Measurements from ENCODE around the gene RHOU. TPM values are rescaled to one million over a fixed set of nuclear protein-coding genes. Genes with fewer than 3 reads are reported as not detected.
"Not testable (repeated sequence)": the region's sequence is repeated elsewhere in the genome, so short reads cannot be mapped to it uniquely, and the experiment has no call there.

The RHOU gene
- total and polyA plus RNA-seq, 2 experiments from 2014 or later, result 0.95 to 4.4 TPM

DNA sequence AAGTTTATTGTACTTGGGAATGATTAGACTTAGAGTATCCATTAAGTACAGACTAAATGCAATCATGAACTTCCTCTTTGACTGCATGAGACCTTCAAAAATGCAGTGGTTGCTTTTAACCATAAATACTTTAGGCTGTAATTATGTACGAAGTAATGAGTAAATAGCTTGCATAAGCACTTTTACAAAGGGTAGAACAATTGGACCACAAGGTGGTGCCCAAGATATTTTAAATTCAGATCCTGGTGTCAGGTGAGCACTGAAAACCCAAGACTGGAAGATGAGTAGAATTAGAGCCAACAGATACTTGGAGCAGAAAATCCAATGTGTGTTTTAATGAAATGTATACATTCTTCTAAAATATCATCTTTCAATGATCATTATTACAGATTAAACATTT, 43.4 kb upstream of the RHOU start:
- Histone ChIP-seq H3F3A (replicated peaks; ENCODE audit: low read depth) (no peaks in the 10 kb centered on the region), H3K4me1 (ENCODE audit: insufficient read depth) (no peaks in the 10 kb centered on the region; the same call in 1 of the 2 replicates), H3K4me3 (no peak overlapping the region), H4K20me1 (replicated peaks; ENCODE audit: insufficient read depth) (no peaks in the 10 kb centered on the region), H3K4me2 (no peak overlapping the region), H2AFZ (no peak overlapping the region), H3K36me3 (ENCODE audit: insufficient read depth) (no peaks in the 10 kb centered on the region), H3K9me2 (ENCODE audit: insufficient read depth) (no peaks in the 10 kb centered on the region), H3K27me3 (ENCODE audit: insufficient read depth) (no peaks in the 10 kb centered on the region), H3K79me2 (replicated peaks; ENCODE audit: insufficient read depth) (no peaks in the 10 kb centered on the region), H3K27ac (ENCODE audit: low read depth) (no peak overlapping the region)
- Mint-ChIP-seq H3K27me3 (ENCODE audit: insufficient read depth, low read depth, poor library complexity) (peaks cover 3% of the 10 kb centered on the region), H3K27ac (no peak overlapping the region), H3K4me1 (peaks cover 3% of the 10 kb centered on the region; the same call in 2 of the 3 replicates), H3K36me3 (ENCODE audit: low read depth) (no peaks in the 10 kb centered on the region), H3K9me3 (no peaks in the 10 kb centered on the region), H3K4me3 (no peak overlapping the region)
- ATAC-seq (peak; percentile 43; the same call in 2 of the 3 replicates), DNase-seq (ENCODE audit: low spot score) (peak; percentile 71)
- no peak for TF ChIP-seq EZH2 (IDR thresholded peaks at IDR 0.05; ENCODE audit: low read depth, unreplicated experiment)
- TF ChIP-seq, protein P1, sequence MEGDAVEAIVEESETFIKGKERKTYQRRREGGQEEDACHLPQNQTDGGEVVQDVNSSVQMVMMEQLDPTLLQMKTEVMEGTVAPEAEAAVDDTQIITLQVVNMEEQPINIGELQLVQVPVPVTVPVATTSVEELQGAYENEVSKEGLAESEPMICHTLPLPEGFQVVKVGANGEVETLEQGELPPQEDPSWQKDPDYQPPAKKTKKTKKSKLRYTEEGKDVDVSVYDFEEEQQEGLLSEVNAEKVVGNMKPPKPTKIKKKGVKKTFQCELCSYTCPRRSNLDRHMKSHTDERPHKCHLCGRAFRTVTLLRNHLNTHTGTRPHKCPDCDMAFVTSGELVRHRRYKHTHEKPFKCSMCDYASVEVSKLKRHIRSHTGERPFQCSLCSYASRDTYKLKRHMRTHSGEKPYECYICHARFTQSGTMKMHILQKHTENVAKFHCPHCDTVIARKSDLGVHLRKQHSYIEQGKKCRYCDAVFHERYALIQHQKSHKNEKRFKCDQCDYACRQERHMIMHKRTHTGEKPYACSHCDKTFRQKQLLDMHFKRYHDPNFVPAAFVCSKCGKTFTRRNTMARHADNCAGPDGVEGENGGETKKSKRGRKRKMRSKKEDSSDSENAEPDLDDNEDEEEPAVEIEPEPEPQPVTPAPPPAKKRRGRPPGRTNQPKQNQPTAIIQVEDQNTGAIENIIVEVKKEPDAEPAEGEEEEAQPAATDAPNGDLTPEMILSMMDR (conservative IDR thresholded peaks at IDR 0.05; ENCODE audit: low read depth in 2 of 2), result peak; percentile 65 to 68
- TF ChIP-seq NANOG (IDR thresholded peaks at IDR 0.05; ENCODE audit: borderline replicate concordance), result no peak
- TF ChIP-seq JUNB (IDR thresholded peaks at IDR 0.05; ENCODE audit: unreplicated experiment), result no peak
- TF ChIP-seq ZNF331 (CRISPR knock-in tag; IDR thresholded peaks at IDR 0.05; ENCODE audit: low read depth), result no peak

DNA sequence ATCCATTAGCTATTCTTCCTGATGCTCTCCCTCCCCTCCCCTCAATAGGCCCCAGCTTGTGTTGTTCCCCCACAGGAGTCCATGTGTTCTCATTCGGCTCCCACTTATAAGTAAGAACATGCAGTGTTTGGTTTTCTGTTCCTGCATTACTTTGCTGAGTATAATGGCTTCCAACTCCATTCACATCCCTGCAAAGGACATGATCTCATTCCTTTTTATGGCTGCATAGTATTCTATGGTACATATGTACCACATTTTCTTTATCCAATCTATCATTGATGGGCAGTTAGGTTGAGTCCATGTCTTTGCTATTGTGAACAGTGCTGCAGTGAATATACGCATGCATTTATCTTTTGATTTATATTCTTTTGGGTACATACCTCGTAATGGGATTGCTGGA, 40.8 kb upstream of the RHOU start:
- H3K4me1 Mint-ChIP-seq, result peaks cover 10% of the 10 kb centered on the region; the same call in 2 of the 3 replicates
- not testable (repeated sequence) for H3K4me1 ChIP-seq (ENCODE audit: insufficient read depth); H3K36me3 Mint-ChIP-seq (ENCODE audit: low read depth); H3K27ac Mint-ChIP-seq; DNase-seq (ENCODE audit: low spot score); H3F3A ChIP-seq (replicated peaks; ENCODE audit: low read depth); H3K27me3 ChIP-seq (ENCODE audit: insufficient read depth); ATAC-seq; H2AFZ ChIP-seq; H3K9me3 Mint-ChIP-seq; H3K4me2 ChIP-seq; H3K36me3 ChIP-seq (ENCODE audit: insufficient read depth); H3K27me3 Mint-ChIP-seq (ENCODE audit: insufficient read depth, low read depth, poor library complexity); H4K20me1 ChIP-seq (replicated peaks; ENCODE audit: insufficient read depth); H3K4me3 Mint-ChIP-seq; H3K27ac ChIP-seq (ENCODE audit: low read depth); H3K79me2 ChIP-seq (replicated peaks; ENCODE audit: insufficient read depth); H3K4me3 ChIP-seq; H3K9me2 ChIP-seq (ENCODE audit: insufficient read depth)

DNA sequence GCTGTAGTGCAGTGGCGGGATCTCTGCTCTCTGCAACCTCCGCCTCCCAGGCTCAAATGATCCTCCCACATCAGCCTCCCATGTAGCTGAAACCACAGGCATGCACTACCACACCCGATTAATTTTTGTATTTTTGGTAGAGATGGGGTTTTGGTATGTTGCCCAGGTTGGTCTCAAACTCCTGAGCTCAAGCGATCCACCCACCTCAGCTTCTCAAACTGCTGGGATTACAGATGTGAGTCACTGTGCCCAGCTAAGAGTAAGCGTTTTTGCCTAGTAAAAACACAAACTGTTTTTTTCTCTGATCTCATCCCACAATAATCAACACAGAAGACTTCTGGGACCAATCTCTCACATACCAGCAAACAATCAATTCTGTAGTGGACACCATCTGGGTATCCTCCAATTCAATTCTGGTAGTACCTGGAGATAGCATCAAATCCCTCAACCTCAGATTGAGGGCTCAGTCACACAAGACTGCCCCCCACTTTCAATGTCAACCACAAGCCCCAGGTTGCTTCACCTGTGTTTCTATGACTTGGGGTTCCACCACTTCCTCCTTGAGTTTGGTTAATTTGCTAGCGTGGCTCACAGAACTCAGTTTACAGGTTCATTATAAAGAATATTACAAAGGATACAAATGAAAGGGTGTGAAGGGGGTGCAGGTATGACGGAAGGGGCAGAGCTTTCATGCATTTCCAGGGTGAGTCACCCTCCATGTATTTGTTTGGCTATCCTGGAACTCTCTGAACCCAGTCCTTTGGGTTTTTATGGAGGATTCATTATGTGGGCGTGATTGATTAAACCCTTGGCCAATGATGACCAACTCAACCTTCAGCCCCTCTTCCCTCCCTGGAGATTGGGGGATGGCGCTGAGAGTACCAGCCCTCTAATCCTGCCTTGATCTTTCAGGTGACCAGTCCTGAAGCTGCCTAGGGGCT, 40.0 kb upstream of the RHOU start:
- H3K36me3 Mint-ChIP-seq (ENCODE audit: low read depth), result no peaks in the 10 kb centered on the region
- Histone ChIP-seq H3K4me1 (ENCODE audit: insufficient read depth) (no peaks in the 10 kb centered on the region; the same call in 1 of the 2 replicates), H2AFZ (no peak overlapping the region), H3K79me2 (replicated peaks; ENCODE audit: insufficient read depth) (no peaks in the 10 kb centered on the region), H3K4me3 (no peak overlapping the region), H3K9me2 (ENCODE audit: insufficient read depth) (no peaks in the 10 kb centered on the region), H3K27me3 (ENCODE audit: insufficient read depth) (no peaks in the 10 kb centered on the region), H3K36me3 (ENCODE audit: insufficient read depth) (no peaks in the 10 kb centered on the region), H3K4me2 (no peak overlapping the region), H4K20me1 (replicated peaks; ENCODE audit: insufficient read depth) (no peaks in the 10 kb centered on the region), H3K27ac (ENCODE audit: low read depth) (no peak overlapping the region), H3F3A (replicated peaks; ENCODE audit: low read depth) (no peaks in the 10 kb centered on the region)
- no peak overlapping the region for H3K27ac Mint-ChIP-seq
- H3K4me1 Mint-ChIP-seq, result peaks cover 10% of the 10 kb centered on the region; the same call in 2 of the 3 replicates
- no peak for ATAC-seq
- peaks cover 2% of the 10 kb centered on the region for H3K27me3 Mint-ChIP-seq (ENCODE audit: insufficient read depth, low read depth, poor library complexity)
- no peak overlapping the region for H3K4me3 Mint-ChIP-seq
- no peaks in the 10 kb centered on the region for H3K9me3 Mint-ChIP-seq
- DNase-seq (ENCODE audit: low spot score), result no peak
- TF ChIP-seq, protein P2, sequence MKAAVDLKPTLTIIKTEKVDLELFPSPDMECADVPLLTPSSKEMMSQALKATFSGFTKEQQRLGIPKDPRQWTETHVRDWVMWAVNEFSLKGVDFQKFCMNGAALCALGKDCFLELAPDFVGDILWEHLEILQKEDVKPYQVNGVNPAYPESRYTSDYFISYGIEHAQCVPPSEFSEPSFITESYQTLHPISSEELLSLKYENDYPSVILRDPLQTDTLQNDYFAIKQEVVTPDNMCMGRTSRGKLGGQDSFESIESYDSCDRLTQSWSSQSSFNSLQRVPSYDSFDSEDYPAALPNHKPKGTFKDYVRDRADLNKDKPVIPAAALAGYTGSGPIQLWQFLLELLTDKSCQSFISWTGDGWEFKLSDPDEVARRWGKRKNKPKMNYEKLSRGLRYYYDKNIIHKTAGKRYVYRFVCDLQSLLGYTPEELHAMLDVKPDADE (IDR thresholded peaks at IDR 0.05), result no peak
- TF ChIP-seq, protein P3, sequence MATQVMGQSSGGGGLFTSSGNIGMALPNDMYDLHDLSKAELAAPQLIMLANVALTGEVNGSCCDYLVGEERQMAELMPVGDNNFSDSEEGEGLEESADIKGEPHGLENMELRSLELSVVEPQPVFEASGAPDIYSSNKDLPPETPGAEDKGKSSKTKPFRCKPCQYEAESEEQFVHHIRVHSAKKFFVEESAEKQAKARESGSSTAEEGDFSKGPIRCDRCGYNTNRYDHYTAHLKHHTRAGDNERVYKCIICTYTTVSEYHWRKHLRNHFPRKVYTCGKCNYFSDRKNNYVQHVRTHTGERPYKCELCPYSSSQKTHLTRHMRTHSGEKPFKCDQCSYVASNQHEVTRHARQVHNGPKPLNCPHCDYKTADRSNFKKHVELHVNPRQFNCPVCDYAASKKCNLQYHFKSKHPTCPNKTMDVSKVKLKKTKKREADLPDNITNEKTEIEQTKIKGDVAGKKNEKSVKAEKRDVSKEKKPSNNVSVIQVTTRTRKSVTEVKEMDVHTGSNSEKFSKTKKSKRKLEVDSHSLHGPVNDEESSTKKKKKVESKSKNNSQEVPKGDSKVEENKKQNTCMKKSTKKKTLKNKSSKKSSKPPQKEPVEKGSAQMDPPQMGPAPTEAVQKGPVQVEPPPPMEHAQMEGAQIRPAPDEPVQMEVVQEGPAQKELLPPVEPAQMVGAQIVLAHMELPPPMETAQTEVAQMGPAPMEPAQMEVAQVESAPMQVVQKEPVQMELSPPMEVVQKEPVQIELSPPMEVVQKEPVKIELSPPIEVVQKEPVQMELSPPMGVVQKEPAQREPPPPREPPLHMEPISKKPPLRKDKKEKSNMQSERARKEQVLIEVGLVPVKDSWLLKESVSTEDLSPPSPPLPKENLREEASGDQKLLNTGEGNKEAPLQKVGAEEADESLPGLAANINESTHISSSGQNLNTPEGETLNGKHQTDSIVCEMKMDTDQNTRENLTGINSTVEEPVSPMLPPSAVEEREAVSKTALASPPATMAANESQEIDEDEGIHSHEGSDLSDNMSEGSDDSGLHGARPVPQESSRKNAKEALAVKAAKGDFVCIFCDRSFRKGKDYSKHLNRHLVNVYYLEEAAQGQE (IDR thresholded peaks at IDR 0.05; ENCODE audit: unreplicated experiment), result no peak
- TF ChIP-seq STAT1 (IDR thresholded peaks at IDR 0.05; ENCODE audit: unreplicated experiment) (no peak), NANOG (IDR thresholded peaks at IDR 0.05; ENCODE audit: borderline replicate concordance) (no peak), POLR2AphosphoS5 (IDR thresholded peaks at IDR 0.05; ENCODE audit: low read depth) (no peak), EZH2phosphoT487 (IDR thresholded peaks at IDR 0.05; ENCODE audit: unreplicated experiment) (no peak)
